Caco-2 (cell line): ENCODE measurements around the gene MRGPRF. TPM values are rescaled to one million over a fixed set of nuclear protein-coding genes. Genes with fewer than 3 reads are reported as not detected.
A peak's percentile ranks its signal among the peaks of the same experiment; 100 is the strongest.

Experiments used
- BruUV-seq: library from RNA; stranded (reverse); fragments of 400-500 nt; replicated peaks from 2 replicates; lab custom pipeline; 2021; lab: Mats Ljungman, UMichigan
- CTCF ChIA-PET: fragments of 300-600 bp; sonication (Branson Sonifier 250); formaldehyde crosslinking; loops from one replicate; lab custom pipeline; 2022; ENCODE audit warnings: antibody characterized with exemption; lab: Charles Lee
- POLR2A ChIA-PET: fragments of 300-600 bp; sonication (Branson Sonifier 250); formaldehyde crosslinking; loops from one replicate; lab custom pipeline; 2022; ENCODE audit warnings: antibody characterized with exemption; lab: Charles Lee
- DNase-seq, 2 experiments: peaks; one replicate each; pipeline versions ENCODE4 v3.0.0 to v3.0.0-alpha.2; 2020 to 2022
- H3K27me3 ChIP-seq: replicated peaks from 2 replicates; pipeline ENCODE4 v1.6.0; 2011; ENCODE audit warnings: low read length; ENCODE audit not compliant: control insufficient read depth, insufficient read depth
- H3K36me3 ChIP-seq: 2 replicates; pipeline ENCODE4 v1.5.1; 2011; ENCODE audit warnings: low read length; ENCODE audit not compliant: control insufficient read depth, insufficient read depth
- H3K4me1 ChIP-seq: fragments of 250-450 bp; sonication (Bioruptor Pico); 2 replicates; pipeline ENCODE4 v1.5.1; 2020; ENCODE audit warnings: mild to moderate bottlenecking
- H3K4me3 ChIP-seq: 2 replicates; pipeline ENCODE4 v1.5.1; 2011; ENCODE audit warnings: low read depth, mild to moderate bottlenecking, control low read depth, low read length
- H3K9me3 ChIP-seq: fragments of 250-450 bp; sonication (Bioruptor Pico); 2 replicates; pipeline ENCODE4 v1.5.1; 2020; ENCODE audit warnings: mild to moderate bottlenecking, moderate library complexity
- H3K27ac Mint-ChIP-seq: one replicate; pipeline ENCODE4 v1.8.0; 2022; ENCODE audit warnings: mixed read lengths; ENCODE audit not compliant: unreplicated experiment
- H3K27me3 Mint-ChIP-seq: one replicate; pipeline ENCODE4 v1.8.0; 2022; ENCODE audit warnings: mixed read lengths; ENCODE audit not compliant: insufficient read depth, unreplicated experiment
- H3K36me3 Mint-ChIP-seq: one replicate; pipeline ENCODE4 v1.8.0; 2022; ENCODE audit warnings: mild to moderate bottlenecking, mixed read lengths; ENCODE audit not compliant: insufficient read depth, unreplicated experiment
- H3K4me1 Mint-ChIP-seq: one replicate; pipeline ENCODE4 v1.8.0; 2022; ENCODE audit warnings: low read depth, mixed read lengths; ENCODE audit not compliant: unreplicated experiment
- H3K4me3 Mint-ChIP-seq: one replicate; pipeline ENCODE4 v1.8.0; 2022; ENCODE audit warnings: mild to moderate bottlenecking, moderate library complexity, mixed read lengths; ENCODE audit not compliant: unreplicated experiment
- H3K9me3 Mint-ChIP-seq: one replicate; pipeline ENCODE4 v1.8.0; 2022; ENCODE audit warnings: mixed read lengths; ENCODE audit not compliant: unreplicated experiment
- intact Hi-C: fragments of 100-400 bp; cut with micrococcal nuclease; formaldehyde crosslinking; loops from one replicate; pipeline ENCODE4 v1.10.0; 2022; ENCODE audit not compliant: unreplicated experiment
- total RNA-seq: library from RNA; stranded (reverse); gene quantifications from 2 replicates; pipeline ENCODE4 v1.2.3, GENCODE V29; 2022
- TF ChIP-seq, protein P1 (sequence below), 2 experiments: fragments of 200-600 bp in 1 of 2; IDR thresholded peaks; 1 replicate in 1 of 2; 2 replicates in 1 of 2; pipeline versions ENCODE4 v1.5.1 to v1.8.0; 2011 to 2022; ENCODE audit warnings: antibody characterized with exemption in 1 of 2, control low read depth in 1 of 2, inconsistent platforms in 1 of 2, low read depth in 1 of 2, low read length in 1 of 2, mild to moderate bottlenecking in 1 of 2, moderate library complexity in 1 of 2; ENCODE audit not compliant: insufficient read depth in 1 of 2, severe bottlenecking in 1 of 2, unreplicated experiment in 1 of 2

The MRGPRF gene
- total RNA-seq, 1 experiment from 2014 or later: 0.14 TPM

GRCh38 chr11:68999093-68999747 lies 13.8 kb downstream of the MRGPRF start:
- H3K4me3 Mint-ChIP-seq: no peak overlapping the region
- no peaks in the 10 kb centered on the region for H3K27me3 Mint-ChIP-seq
- TF ChIP-seq, protein P1, sequence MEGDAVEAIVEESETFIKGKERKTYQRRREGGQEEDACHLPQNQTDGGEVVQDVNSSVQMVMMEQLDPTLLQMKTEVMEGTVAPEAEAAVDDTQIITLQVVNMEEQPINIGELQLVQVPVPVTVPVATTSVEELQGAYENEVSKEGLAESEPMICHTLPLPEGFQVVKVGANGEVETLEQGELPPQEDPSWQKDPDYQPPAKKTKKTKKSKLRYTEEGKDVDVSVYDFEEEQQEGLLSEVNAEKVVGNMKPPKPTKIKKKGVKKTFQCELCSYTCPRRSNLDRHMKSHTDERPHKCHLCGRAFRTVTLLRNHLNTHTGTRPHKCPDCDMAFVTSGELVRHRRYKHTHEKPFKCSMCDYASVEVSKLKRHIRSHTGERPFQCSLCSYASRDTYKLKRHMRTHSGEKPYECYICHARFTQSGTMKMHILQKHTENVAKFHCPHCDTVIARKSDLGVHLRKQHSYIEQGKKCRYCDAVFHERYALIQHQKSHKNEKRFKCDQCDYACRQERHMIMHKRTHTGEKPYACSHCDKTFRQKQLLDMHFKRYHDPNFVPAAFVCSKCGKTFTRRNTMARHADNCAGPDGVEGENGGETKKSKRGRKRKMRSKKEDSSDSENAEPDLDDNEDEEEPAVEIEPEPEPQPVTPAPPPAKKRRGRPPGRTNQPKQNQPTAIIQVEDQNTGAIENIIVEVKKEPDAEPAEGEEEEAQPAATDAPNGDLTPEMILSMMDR (IDR thresholded peaks at IDR 0.05; ENCODE audit: insufficient read depth in 1 of 2, low read depth in 1 of 2, low read length in 1 of 2, severe bottlenecking in 1 of 2, unreplicated experiment in 1 of 2): no peak
- no TSS peak for BruUV-seq
- ChIA-PET CTCF (no interaction called here), POLR2A (no interaction called here)
- H3K4me1 Mint-ChIP-seq: no peaks in the 10 kb centered on the region
- Histone ChIP-seq H3K4me1 (no peaks in the 10 kb centered on the region), H3K27me3 (no peaks in the 10 kb centered on the region), H3K4me3 (no peak overlapping the region), H3K9me3 (no peaks in the 10 kb centered on the region), H3K36me3 (no peaks in the 10 kb centered on the region)
- no peaks in the 10 kb centered on the region for H3K9me3 Mint-ChIP-seq
- no peak overlapping the region for H3K27ac Mint-ChIP-seq
- intact Hi-C loops: no loop called here
- peak in 1 of 2 experiments; percentile 30 for DNase-seq
- no peaks in the 10 kb centered on the region for H3K36me3 Mint-ChIP-seq

DNA sequence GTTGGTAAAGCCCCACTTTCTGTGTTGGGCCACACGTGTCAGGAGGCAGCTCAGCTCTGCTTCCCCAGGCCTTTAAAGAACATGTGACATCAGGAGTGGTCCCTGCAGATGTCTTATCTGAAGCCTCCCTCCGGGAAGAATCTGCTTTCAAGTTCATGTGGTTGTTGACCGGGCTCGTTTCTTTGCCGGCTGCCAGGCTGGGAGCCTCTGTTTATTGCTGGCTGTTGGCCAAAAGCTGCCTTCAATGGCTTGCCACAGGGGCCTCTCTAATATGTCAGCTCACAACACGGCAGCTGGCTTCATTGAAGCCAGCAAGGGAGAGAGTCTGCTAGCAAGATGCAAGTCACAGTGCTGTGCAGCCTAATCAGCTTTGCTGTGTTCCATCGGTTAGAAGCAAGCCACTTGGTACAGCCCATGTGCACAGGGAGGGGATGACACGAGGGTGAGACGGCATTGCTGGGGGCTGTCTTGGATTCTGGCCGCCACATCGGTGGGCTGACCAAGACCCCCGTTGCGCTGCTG lies 14.6 kb downstream of the MRGPRF start:
- Histone ChIP-seq H3K36me3 (no peaks in the 10 kb centered on the region), H3K4me3 (no peak overlapping the region), H3K9me3 (no peaks in the 10 kb centered on the region), H3K4me1 (no peaks in the 10 kb centered on the region), H3K27me3 (no peaks in the 10 kb centered on the region)
- Mint-ChIP-seq H3K9me3 (no peaks in the 10 kb centered on the region), H3K4me1 (no peaks in the 10 kb centered on the region), H3K27ac (no peak overlapping the region), H3K4me3 (no peak overlapping the region), H3K36me3 (no peaks in the 10 kb centered on the region), H3K27me3 (no peaks in the 10 kb centered on the region)
- CTCF ChIA-PET: no interaction called here
- POLR2A ChIA-PET: no interaction called here
- DNase-seq: peak in 1 of 2 experiments; percentile 35
- intact Hi-C loops: no loop called here
- TF ChIP-seq, protein P1 (IDR thresholded peaks at IDR 0.05; ENCODE audit: insufficient read depth in 1 of 2, low read depth in 1 of 2, low read length in 1 of 2, severe bottlenecking in 1 of 2, unreplicated experiment in 1 of 2): no peak
- BruUV-seq: no TSS peak

- H3K27me3 Mint-ChIP-seq: peaks cover under 1% of the 10 kb centered on the region
- Histone ChIP-seq H3K36me3 (no peaks in the 10 kb centered on the region), H3K4me1 (no peaks in the 10 kb centered on the region), H3K27me3 (no peaks in the 10 kb centered on the region), H3K4me3 (no peak overlapping the region), H3K9me3 (no peaks in the 10 kb centered on the region)
- no TSS peak for BruUV-seq
- no peaks in the 10 kb centered on the region for H3K9me3 Mint-ChIP-seq
- ChIA-PET CTCF (interaction anchor here (0.5 kb wide), 1 partner anchor 27 kb away, joined by 6 read pairs; no protein-coding TSS in a partner anchor), POLR2A (no interaction called here)
- no peak for DNase-seq
- no peaks in the 10 kb centered on the region for H3K36me3 Mint-ChIP-seq
- H3K27ac Mint-ChIP-seq: no peak overlapping the region
- peaks cover 2% of the 10 kb centered on the region for H3K4me1 Mint-ChIP-seq
- H3K4me3 Mint-ChIP-seq: no peak overlapping the region
- TF ChIP-seq, protein P1 (IDR thresholded peaks at IDR 0.05; ENCODE audit: insufficient read depth in 1 of 2, low read depth in 1 of 2, low read length in 1 of 2, severe bottlenecking in 1 of 2, unreplicated experiment in 1 of 2): no peak
- intact Hi-C loops: no loop called here
These were observed 15.1 kb downstream of the MRGPRF start for GRCh38 chr11:68997995-68998348.
